ENCODE data around the gene KMT2B. TPM values are rescaled to one million over a fixed set of nuclear protein-coding genes. Genes with fewer than 3 reads are reported as not detected.

The KMT2B gene
- total RNA-seq, 1 donor from 2014 or later, result 70.2 TPM

- Mint-ChIP-seq H3K4me1 (ENCODE audit: low read depth) (peaks cover 10% of the 10 kb centered on the region), H3K36me3 (ENCODE audit: insufficient read depth) (peaks cover 15% of the 10 kb centered on the region), H3K4me3 (ENCODE audit: low read depth) (no peak overlapping the region), H3K27me3 (peaks cover 30% of the 10 kb centered on the region), H3K9me3 (ENCODE audit: low read depth) (no peaks in the 10 kb centered on the region), H3K27ac (no peak overlapping the region)
- TF ChIP-seq CTCF (IDR thresholded peaks at IDR 0.05; ENCODE audit: unreplicated experiment), result no peak
- no peak for DNase-seq (ENCODE audit: low spot score, unreplicated experiment)
Measured at GRCh38 chr19:35780058-35780457, 62.3 kb downstream of the KMT2B start.

- TF ChIP-seq CTCF (IDR thresholded peaks at IDR 0.05; ENCODE audit: unreplicated experiment), result no peak
- H3K4me3 Mint-ChIP-seq (ENCODE audit: low read depth), result no peak overlapping the region
- peaks cover 17% of the 10 kb centered on the region for H3K36me3 Mint-ChIP-seq (ENCODE audit: insufficient read depth)
- H3K9me3 Mint-ChIP-seq (ENCODE audit: low read depth), result no peaks in the 10 kb centered on the region
- no peak overlapping the region for H3K27ac Mint-ChIP-seq
- DNase-seq (ENCODE audit: low spot score, unreplicated experiment), result no peak
- peaks cover 10% of the 10 kb centered on the region for H3K4me1 Mint-ChIP-seq (ENCODE audit: low read depth)
- peaks cover 37% of the 10 kb centered on the region for H3K27me3 Mint-ChIP-seq
Measured at GRCh38 chr19:35780717-35781116, 62.9 kb downstream of the KMT2B start.

- Mint-ChIP-seq H3K27ac (no peak overlapping the region), H3K4me3 (ENCODE audit: low read depth) (no peak overlapping the region), H3K9me3 (ENCODE audit: low read depth) (no peaks in the 10 kb centered on the region), H3K36me3 (ENCODE audit: insufficient read depth) (peaks cover 19% of the 10 kb centered on the region), H3K4me1 (ENCODE audit: low read depth) (peaks cover 8% of the 10 kb centered on the region), H3K27me3 (peaks cover 37% of the 10 kb centered on the region)
- DNase-seq (ENCODE audit: low spot score, unreplicated experiment), result no peak
- no peak for TF ChIP-seq CTCF (IDR thresholded peaks at IDR 0.05; ENCODE audit: unreplicated experiment)
Measured at GRCh38 chr19:35781650-35782049, 63.8 kb downstream of the KMT2B start.

- no peak for TF ChIP-seq CTCF (IDR thresholded peaks at IDR 0.05; ENCODE audit: unreplicated experiment)
- no peak for DNase-seq (ENCODE audit: low spot score, unreplicated experiment)
- Mint-ChIP-seq H3K27me3 (peaks cover 31% of the 10 kb centered on the region), H3K9me3 (ENCODE audit: low read depth) (no peaks in the 10 kb centered on the region), H3K36me3 (ENCODE audit: insufficient read depth) (peaks cover 19% of the 10 kb centered on the region), H3K4me3 (ENCODE audit: low read depth) (no peak overlapping the region), H3K27ac (no peak overlapping the region), H3K4me1 (ENCODE audit: low read depth) (peaks cover 5% of the 10 kb centered on the region)
Measured at GRCh38 chr19:35782589-35782988, 64.8 kb downstream of the KMT2B start.

- Mint-ChIP-seq H3K27me3 (peaks cover 26% of the 10 kb centered on the region), H3K36me3 (ENCODE audit: insufficient read depth) (peaks cover 19% of the 10 kb centered on the region), H3K4me3 (ENCODE audit: low read depth) (no peak overlapping the region), H3K9me3 (ENCODE audit: low read depth) (no peaks in the 10 kb centered on the region), H3K4me1 (ENCODE audit: low read depth) (peaks cover 5% of the 10 kb centered on the region), H3K27ac (no peak overlapping the region)
- no peak for TF ChIP-seq CTCF (IDR thresholded peaks at IDR 0.05; ENCODE audit: unreplicated experiment)
- DNase-seq (ENCODE audit: low spot score, unreplicated experiment), result no peak
Measured at GRCh38 chr19:35783469-35784434, 65.9 kb downstream of the KMT2B start.
